Osteocyte (in vitro differentiated cells): Measurements from ENCODE around the gene SLIT1. TPM values are rescaled to one million over a fixed set of nuclear protein-coding genes. Genes with fewer than 3 reads are reported as not detected.

Source experiments
- DNase-seq: peaks from one replicate; pipeline ENCODE4 v3.0.0; 2021; ENCODE audit warnings: mixed read lengths; ENCODE audit not compliant: unreplicated experiment; ENCODE audit errors: extremely low spot score
- H3K27ac Mint-ChIP-seq: one replicate; pipeline ENCODE4 v1.8.0; 2021; ENCODE audit warnings: mild to moderate bottlenecking, mixed read lengths; ENCODE audit not compliant: unreplicated experiment
- H3K27me3 Mint-ChIP-seq: one replicate; pipeline ENCODE4 v1.8.0; 2021; ENCODE audit warnings: mixed read lengths; ENCODE audit not compliant: unreplicated experiment
- H3K36me3 Mint-ChIP-seq: one replicate; pipeline ENCODE4 v1.8.0; 2021; ENCODE audit warnings: mixed read lengths; ENCODE audit not compliant: unreplicated experiment
- H3K4me1 Mint-ChIP-seq: one replicate; pipeline ENCODE4 v1.8.0; 2021; ENCODE audit warnings: mixed read lengths; ENCODE audit not compliant: unreplicated experiment
- H3K4me3 Mint-ChIP-seq: one replicate; pipeline ENCODE4 v1.8.0; 2021; ENCODE audit warnings: mild to moderate bottlenecking, moderate library complexity, mixed read lengths; ENCODE audit not compliant: unreplicated experiment
- H3K9me3 Mint-ChIP-seq: one replicate; pipeline ENCODE4 v1.8.0; 2021; ENCODE audit warnings: mixed read lengths; ENCODE audit not compliant: unreplicated experiment
- total RNA-seq: library from RNA; stranded (reverse); gene quantifications from 2 replicates; pipeline ENCODE4 v1.2.1, GENCODE V29; 2021
- TF ChIP-seq, protein P1 (sequence below): fragments of 200-600 bp; sonication (generic); IDR thresholded peaks from 2 replicates; pipeline ENCODE4 v1.5.0; 2021; ENCODE audit warnings: antibody characterized with exemption, mild to moderate bottlenecking, moderate library complexity

The SLIT1 gene
- total RNA-seq, 1 donor from 2014 or later = not detected

DNA sequence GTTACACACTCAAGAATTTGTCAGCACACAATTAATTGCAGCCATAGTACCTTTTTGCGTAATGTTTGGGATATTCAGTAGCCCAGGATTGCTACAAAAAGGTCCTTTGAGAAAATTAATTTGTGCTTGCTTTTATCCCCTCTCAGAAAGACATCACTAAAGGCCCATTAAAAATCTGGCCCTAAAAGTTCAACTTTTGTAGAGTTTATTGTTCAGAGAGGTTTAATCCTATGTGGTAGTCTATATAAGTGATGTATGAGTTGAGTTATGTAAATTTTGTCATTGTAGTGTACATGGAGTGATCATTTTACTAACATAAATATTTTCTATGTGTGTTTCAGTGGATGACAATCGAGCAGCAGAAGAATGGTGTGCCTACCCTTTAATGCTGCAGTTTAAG lies 227.7 kb downstream of the SLIT1 start:
- Mint-ChIP-seq H3K27ac (no peak overlapping the region), H3K4me1 (peaks cover 14% of the 10 kb centered on the region), H3K27me3 (no peaks in the 10 kb centered on the region), H3K9me3 (no peaks in the 10 kb centered on the region), H3K36me3 (peaks cover 28% of the 10 kb centered on the region), H3K4me3 (no peak overlapping the region)
- DNase-seq = no peak
- TF ChIP-seq, protein P1, sequence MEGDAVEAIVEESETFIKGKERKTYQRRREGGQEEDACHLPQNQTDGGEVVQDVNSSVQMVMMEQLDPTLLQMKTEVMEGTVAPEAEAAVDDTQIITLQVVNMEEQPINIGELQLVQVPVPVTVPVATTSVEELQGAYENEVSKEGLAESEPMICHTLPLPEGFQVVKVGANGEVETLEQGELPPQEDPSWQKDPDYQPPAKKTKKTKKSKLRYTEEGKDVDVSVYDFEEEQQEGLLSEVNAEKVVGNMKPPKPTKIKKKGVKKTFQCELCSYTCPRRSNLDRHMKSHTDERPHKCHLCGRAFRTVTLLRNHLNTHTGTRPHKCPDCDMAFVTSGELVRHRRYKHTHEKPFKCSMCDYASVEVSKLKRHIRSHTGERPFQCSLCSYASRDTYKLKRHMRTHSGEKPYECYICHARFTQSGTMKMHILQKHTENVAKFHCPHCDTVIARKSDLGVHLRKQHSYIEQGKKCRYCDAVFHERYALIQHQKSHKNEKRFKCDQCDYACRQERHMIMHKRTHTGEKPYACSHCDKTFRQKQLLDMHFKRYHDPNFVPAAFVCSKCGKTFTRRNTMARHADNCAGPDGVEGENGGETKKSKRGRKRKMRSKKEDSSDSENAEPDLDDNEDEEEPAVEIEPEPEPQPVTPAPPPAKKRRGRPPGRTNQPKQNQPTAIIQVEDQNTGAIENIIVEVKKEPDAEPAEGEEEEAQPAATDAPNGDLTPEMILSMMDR = no peak

DNA sequence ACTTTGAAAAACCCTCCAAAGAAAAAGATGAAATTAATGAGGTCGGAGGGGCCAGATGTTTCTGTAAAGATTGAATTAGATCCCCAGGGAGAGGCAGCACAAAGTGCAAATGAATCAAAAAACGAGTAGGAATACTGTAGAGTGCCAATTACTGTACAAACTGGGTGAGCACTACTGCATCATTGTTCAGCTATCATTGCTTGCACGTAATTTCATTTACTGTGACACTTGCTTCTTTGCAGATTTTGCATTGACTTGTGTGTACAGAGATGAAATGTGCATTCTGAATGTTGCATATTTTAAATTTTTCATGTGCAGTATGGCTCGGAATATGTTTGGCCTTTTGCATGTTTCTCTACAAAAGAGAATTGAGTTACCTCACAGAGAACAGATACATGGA lies 230.0 kb downstream of the SLIT1 start:
- no peak overlapping the region for H3K4me3 Mint-ChIP-seq
- TF ChIP-seq, protein P1 = no peak
- H3K36me3 Mint-ChIP-seq = peaks cover 38% of the 10 kb centered on the region
- peaks cover 12% of the 10 kb centered on the region for H3K4me1 Mint-ChIP-seq
- no peak overlapping the region for H3K27ac Mint-ChIP-seq
- no peaks in the 10 kb centered on the region for H3K27me3 Mint-ChIP-seq
- no peak for DNase-seq
- no peaks in the 10 kb centered on the region for H3K9me3 Mint-ChIP-seq

DNA sequence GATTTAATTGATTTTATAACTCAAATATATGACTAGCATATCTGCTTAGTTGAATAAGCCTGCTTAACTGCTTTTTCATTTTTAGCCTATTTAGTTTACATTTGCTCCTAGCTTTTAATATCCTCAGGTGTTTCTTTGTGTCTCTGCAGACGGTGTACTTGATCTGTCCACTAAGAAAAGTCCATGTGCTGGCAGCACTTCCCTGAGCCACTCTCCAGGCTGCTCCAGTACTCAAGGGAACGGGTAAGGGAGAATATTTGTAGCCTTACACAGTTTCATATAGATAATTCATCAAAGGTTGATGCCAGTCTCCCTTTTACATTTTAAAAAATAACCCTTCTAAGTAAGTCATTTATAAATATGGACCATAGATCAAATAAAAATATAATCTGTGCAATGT lies 233.8 kb downstream of the SLIT1 start:
- TF ChIP-seq, protein P1 = no peak
- Mint-ChIP-seq H3K27me3 (no peaks in the 10 kb centered on the region), H3K4me3 (no peak overlapping the region), H3K9me3 (no peaks in the 10 kb centered on the region), H3K36me3 (peaks cover 34% of the 10 kb centered on the region), H3K27ac (no peak overlapping the region), H3K4me1 (no peaks in the 10 kb centered on the region)
- no peak for DNase-seq

- Mint-ChIP-seq H3K27me3 (no peaks in the 10 kb centered on the region), H3K36me3 (peaks cover 23% of the 10 kb centered on the region), H3K27ac (no peak overlapping the region), H3K4me3 (no peak overlapping the region), H3K9me3 (no peaks in the 10 kb centered on the region), H3K4me1 (no peaks in the 10 kb centered on the region)
- no peak for DNase-seq
- TF ChIP-seq, protein P1 = no peak
These were observed 236.6 kb downstream of the SLIT1 start for GRCh38 chr10:96949039-96949683.

Other genes with a start within 250 kb of the SLIT1 start
- gene ARHGAP19, start 106.7 kb upstream of the SLIT1 start, total RNA-seq = 5.0 and 5.5 TPM in 2 replicates
- gene FRAT1, start 133.3 kb upstream of the SLIT1 start, total RNA-seq = 3.5 and 3.6 TPM in 2 replicates
- gene FRAT2, start 148.8 kb upstream of the SLIT1 start, total RNA-seq = 7.9 and 8.0 TPM in 2 replicates
- gene RRP12, start 215.4 kb upstream of the SLIT1 start, total RNA-seq = 27.0 and 30.1 TPM in 2 replicates
- 234 and 236 TPM in 2 replicates for gene PGAM1, start 240.2 kb upstream of the SLIT1 start, total RNA-seq